ENCODE data around the gene MUC2. TPM values are rescaled to one million over a fixed set of nuclear protein-coding genes. Genes with fewer than 3 reads are reported as not detected.

Gene MUC2
- total and polyA plus RNA-seq, 2 of the 4 experiments (the other 2 are of a cell fraction), result not detected

- WGBS, 2 experiments (ENCODE audit: extremely low coverage in 2 of 2, insufficient read length in 1 of 2), result 85% methylated on average over 24 of the region's 32 CpGs; no CpG with 5 or more reads in 1 of the 2 experiments
- Histone ChIP-seq H2BK120ac (ENCODE audit: low read depth, low read length) (no peak overlapping the region), H2BK15ac (ENCODE audit: low read depth, low read length) (no peak overlapping the region), H2BK5ac (ENCODE audit: low read depth, low read length, poor library complexity, severe bottlenecking) (no peak overlapping the region), H4K5ac (ENCODE audit: low read depth, low read length) (no peak overlapping the region), H3K4ac (ENCODE audit: low read depth, low read length) (no peak overlapping the region), H3K9me3 (ENCODE audit: control insufficient read depth, insufficient read depth, low read length) (peaks cover 9% of the 10 kb centered on the region; the same call in 1 of the 2 replicates), H3K14ac (replicated peaks; ENCODE audit: low read depth, low read length) (no peak overlapping the region), H4K8ac (ENCODE audit: low read depth in 2 of 2, low read length in 2 of 2) (no peak overlapping the region), H3K4me2 (ENCODE audit: low read depth, low read length) (no peak overlapping the region), H3K18ac (ENCODE audit: low read depth, low read length) (no peak overlapping the region), H3K27ac (ENCODE audit: insufficient read depth, low read length) (no peak overlapping the region), H3K4me1 (ENCODE audit: control insufficient read depth, insufficient read depth, low read length) (no peaks in the 10 kb centered on the region), H3K27me3 (ENCODE audit: control insufficient read depth, insufficient read depth, low read length) (no peaks in the 10 kb centered on the region), H3K23ac (ENCODE audit: low read depth, low read length) (no peak overlapping the region), H2AK9ac (replicated peaks; ENCODE audit: low read depth, low read length, poor library complexity) (no peak overlapping the region), H3K9ac (ENCODE audit: low read depth, low read length) (no peak overlapping the region), H4K20me1 (ENCODE audit: insufficient read depth, low read length) (no peaks in the 10 kb centered on the region), H3K9me1 (ENCODE audit: insufficient read depth, low read length) (no peaks in the 10 kb centered on the region), H4K91ac (ENCODE audit: insufficient read depth, low read depth, low read length) (no peak overlapping the region), H3K36me3 (ENCODE audit: control insufficient read depth, insufficient read depth, low read length) (no peaks in the 10 kb centered on the region), H2AK5ac (ENCODE audit: low read depth, low read length) (no peak overlapping the region), H3K56ac (ENCODE audit: extremely low read depth, insufficient read depth, low read length) (no peak overlapping the region), H2BK20ac (ENCODE audit: low read depth, low read length) (no peak overlapping the region), H2AFZ (replicated peaks; ENCODE audit: low read length, poor library complexity) (no peak overlapping the region), H3K79me1 (ENCODE audit: low read depth in 1 of 2, low read length in 2 of 2) (no peaks in the 10 kb centered on the region), H3K4me3 (ENCODE audit: insufficient read depth, low read depth, low read length) (no peak overlapping the region)
- dilution Hi-C loops (cut with HindIII; ENCODE audit: low sequenced_read_pairs, unreplicated experiment), result no loop called here
- no TSS peak for BruUV-seq (replicated peaks)
- in situ Hi-C loops (cut with MboI; ENCODE audit: low sequenced_read_pairs), result no loop called here
- no peak for DNase-seq
- ChIA-PET CTCF (no interaction called here), POLR2A (ENCODE audit: unreplicated experiment) (no interaction called here)
- TF ChIP-seq RFX5 (IDR thresholded peaks at IDR 0.05; ENCODE audit: low read depth, low read length) (no peak), CEBPB (IDR thresholded peaks at IDR 0.05; ENCODE audit: low read depth, low read length) (no peak), POLR2A (IDR thresholded peaks at IDR 0.05; ENCODE audit: low read depth, low read length) (no peak), MAFK (IDR thresholded peaks at IDR 0.05; ENCODE audit: low read depth, low read length) (no peak), MXI1 (IDR thresholded peaks at IDR 0.05; ENCODE audit: borderline replicate concordance, low read depth, low read length) (no peak), ELK1 (IDR thresholded peaks at IDR 0.05; ENCODE audit: borderline replicate concordance, low read depth, low read length) (no peak), CTCF (conservative IDR thresholded peaks at IDR 0.05; ENCODE audit: low read depth, low read length) (no peak), RCOR1 (IDR thresholded peaks at IDR 0.05; ENCODE audit: insufficient replicate concordance, low read length) (no peak), BHLHE40 (IDR thresholded peaks at IDR 0.05; ENCODE audit: low read depth, low read length) (no peak), MAZ (IDR thresholded peaks at IDR 0.05; ENCODE audit: borderline replicate concordance, low read depth, low read length) (no peak)
- intact Hi-C loops (cut with micrococcal nuclease), result no loop called here
- ATAC-seq (ENCODE audit: low read depth), result no peak
These were observed 25.1 kb downstream of the MUC2 start for GRCh38 chr11:1099519-1100355.

Measured in IMR-90 (cell line).